RCC 7860 (cell line): ENCODE data around the gene ADARB1.

Source experiments
- DNase-seq: peaks from one replicate; pipeline ENCODE4 v3.0.0-alpha.2; 2015; ENCODE audit warnings: low spot score
- FAIRE-seq: peaks from 2 replicates; lab custom pipeline; 2012; peaks lifted over from hg19 to GRCh38; lab: Jason Lieb, UNC

The ADARB1 gene

DNA sequence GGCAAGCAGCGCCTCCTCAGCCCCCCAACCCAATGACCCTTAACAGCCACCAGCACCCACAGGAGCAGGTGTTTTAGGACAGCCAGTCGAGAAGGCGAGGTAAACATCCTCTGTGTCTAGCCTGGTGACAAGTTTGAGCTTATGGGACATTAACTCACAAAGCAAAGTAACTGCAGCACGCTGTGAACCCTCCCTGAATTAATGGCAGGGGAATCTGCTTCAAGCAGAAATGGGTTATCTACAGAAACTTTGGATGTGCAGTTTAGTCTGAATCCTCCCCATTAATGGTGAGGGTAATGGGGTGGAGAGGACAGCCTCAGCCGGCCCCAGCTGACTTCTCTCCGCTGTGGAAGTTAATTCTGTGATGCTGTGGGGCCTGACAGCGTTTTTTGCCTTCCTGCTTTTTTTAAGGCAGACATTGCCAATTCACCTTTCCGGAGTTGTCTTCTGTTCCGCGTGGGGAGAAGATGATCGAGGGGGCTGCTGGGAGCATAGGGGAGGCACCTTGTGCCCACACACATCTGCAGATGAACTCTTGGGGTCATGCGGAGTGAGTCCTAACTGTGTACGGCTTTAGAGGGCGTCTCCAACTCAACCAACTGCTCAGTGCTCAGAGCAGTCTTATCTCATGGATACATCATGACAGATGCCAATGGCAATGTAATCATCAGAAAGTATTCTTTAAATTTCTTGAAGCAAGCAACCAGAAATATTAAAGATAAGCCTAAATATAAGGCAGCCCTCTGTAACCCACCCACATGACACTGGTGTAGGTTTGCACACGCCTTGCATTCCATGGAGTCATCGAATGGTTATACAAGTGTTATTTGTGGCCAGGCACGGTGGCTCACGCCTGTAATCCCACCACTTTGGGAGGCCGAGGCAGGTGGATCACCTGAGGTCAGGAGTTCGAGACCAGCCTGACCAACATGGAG, 172.3 kb downstream of the ADARB1 start:
- DNase-seq (no peak), FAIRE-seq (no peak)

DNA sequence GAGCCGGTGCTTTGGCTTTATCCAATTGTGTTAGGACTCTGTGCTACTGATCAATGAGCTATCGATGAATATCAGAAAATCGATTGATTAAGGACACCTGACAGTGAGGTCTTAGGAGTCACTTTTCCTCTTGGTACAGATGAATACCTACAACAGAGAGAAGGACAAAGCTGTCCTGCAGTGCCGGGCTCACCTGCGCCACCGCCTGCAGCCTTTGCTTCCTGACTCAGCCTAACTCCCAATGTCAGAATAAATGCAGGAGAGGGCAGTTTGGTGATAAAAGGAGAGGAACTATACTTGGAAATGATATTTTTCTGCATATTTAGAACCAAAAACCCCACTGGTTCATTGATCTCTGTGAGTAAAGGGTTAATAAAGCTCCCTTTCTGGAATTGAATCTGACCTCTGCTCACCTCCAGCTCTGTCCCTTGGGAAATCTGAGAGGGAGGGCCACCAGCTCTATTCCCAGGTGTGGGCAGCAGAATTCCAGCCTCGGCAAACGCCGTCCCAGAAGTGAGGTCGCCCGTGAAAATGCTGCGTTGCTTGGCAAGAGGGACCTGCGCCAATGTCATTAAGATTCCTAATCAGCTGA, 174.0 kb downstream of the ADARB1 start:
- DNase-seq (no peak), FAIRE-seq (no peak)

DNA sequence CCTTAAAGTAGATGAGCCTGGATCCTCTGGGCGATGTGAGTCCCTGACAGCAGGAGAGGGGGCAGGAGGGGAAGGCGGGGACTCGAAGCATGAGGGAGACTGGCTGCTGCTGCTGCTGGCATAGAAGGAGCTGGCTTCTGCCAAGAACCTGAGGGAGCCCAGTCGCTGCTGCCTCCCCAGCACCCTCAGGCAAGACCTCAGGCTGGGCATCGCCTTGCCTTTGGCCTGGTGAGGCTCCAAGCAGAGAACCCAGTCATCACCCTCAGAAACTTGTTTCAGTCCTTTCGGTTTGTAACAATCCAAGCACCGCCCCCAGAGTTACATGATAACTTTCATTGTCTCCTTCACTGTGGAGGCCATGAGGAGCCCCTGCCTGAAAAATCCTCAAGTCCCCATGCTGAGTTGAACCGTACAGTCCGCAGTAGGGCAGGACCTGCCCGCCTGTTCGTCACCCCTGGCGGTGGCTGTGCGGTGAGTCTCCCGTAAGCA, 174.6 kb downstream of the ADARB1 start:
- no peak for FAIRE-seq
- no peak for DNase-seq

DNA sequence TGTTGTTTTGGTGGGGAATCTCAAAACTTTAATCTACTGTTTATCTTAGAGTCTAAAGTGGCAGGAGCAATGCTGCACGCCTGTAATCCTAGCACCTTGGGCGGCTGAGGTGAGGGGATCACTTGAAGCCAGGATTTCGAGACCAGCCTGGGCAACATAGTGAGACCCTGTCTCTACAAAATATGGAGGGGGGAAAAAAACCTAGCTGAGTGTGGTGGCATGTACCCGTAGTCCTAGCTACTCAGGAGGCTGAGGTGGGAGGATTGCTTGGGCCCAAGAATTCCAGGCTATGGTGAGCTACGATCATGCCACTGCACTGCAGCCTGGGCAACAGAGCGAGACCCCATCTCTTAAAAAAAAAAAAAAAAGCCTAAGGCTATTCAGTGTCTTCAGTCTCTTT, 175.2 kb downstream of the ADARB1 start:
- FAIRE-seq (no peak), DNase-seq (no peak)

DNA sequence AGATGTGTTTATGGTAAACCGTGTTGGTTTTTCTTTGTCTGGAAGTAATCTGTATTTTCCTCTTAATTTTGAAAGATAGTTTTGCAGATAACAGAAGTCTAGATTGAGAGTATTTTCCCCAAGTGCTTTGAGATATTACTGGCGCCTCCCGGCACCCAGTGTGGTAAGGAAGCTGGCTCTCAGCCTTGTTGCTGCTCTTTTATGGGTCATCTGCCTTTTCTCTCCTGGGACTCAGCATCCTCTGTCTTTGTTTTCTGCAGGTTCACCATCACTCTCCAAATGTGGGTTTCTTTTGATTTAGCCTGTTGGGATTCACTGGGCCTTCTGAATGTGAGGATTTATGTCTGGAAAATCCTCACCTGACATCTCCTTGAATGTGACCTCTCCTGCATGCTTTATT, 175.9 kb downstream of the ADARB1 start:
- DNase-seq (no peak), FAIRE-seq (no peak)

DNA sequence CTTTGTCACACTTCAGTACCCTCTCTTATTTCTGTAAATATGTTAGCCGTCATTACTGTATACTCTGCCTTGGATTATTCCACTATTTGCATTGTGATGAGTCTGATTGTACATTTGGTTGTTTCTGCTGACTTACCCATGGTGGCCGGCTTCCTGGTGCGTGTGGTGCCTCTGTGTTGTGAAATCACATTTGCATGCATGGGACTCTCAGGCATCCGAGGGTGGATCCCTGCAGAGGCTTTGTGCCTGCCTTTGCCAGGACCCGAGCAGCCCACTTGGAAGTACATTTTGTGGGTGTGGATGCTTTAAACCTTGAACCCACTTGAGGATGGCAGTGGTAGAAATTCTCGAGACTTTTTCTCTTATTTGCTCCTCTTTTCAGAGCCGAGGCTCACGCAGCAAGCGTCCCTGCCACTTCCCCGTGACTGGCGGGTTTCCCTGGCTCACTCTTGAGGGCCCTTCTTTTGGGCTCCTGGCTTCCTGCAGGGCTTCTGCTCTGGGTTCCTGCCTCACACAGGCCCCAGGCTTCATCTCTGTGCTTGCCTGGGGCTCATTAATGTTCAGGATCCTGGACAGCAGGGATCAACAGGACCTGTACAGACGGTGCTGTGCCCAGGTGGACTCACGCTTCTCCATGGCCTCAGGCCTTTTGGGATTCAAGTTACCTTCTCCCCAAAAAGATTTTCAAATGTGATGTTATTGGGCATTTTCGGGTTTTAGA, 176.7 kb downstream of the ADARB1 start:
- no peak for FAIRE-seq
- no peak for DNase-seq

DNA sequence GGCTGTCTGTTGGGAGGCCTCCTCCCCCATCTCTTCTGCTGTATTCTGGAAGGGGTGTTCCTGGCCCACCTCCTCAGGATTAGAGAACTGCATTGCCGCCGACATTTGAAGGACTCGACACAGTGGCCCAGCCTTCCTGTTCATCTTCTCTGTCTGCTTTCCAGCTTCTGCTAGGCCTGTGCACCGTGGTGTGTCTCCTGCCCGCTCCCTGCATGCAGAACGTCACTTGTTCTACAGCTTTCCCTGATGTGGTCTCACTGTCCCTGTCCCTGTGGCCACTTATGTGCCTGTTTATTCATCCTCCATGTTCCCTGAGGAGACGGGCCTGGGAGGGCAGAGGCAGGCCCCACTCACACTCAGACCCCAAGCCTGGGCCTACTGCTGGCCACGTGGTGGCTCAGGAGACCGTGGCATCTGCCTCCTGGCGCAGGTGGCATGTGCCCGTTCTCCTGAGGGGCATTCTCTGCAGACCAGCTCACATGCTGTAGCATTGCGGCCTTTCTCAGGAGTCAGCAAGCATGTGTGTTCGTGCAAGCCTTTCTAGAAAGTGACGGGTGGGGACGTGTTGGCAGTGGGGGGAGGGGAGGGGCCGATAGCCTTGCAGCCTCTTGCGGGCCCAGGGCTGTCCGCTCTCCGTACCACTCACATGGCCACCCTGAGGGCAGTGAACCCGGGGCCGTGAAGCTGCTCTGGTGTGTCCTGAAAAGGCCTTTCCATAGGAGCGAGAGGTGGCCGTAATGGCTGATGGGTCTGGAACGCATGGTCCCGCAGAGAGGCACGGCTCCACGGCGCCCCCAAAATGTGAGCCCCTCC, 177.5 kb downstream of the ADARB1 start:
- no peak for DNase-seq
- no peak for FAIRE-seq

DNA sequence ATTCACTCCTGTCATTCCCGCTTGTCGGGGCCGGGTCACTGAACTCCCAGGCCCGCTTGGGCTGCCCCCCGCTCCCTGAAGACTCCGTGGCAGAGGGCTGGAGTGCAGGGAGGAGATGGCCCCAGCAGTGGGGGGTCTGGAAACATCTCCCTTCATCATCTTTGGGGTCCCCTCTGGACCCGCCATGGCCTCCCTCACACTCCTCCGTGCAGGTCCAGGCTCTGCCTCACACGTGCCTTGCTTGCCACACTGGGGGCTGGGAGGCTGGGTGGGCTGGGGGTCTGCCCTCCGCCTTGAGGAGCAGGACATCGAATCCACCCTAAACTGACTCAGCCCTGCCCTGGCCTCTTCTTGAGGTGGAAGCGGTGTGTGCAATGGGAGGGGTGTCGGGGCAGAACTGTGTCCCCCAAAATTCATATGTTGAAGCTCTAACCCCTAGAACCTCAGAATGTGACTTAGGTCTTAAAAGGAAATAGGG, 178.1 kb downstream of the ADARB1 start:
- no peak for FAIRE-seq
- DNase-seq: no peak

DNA sequence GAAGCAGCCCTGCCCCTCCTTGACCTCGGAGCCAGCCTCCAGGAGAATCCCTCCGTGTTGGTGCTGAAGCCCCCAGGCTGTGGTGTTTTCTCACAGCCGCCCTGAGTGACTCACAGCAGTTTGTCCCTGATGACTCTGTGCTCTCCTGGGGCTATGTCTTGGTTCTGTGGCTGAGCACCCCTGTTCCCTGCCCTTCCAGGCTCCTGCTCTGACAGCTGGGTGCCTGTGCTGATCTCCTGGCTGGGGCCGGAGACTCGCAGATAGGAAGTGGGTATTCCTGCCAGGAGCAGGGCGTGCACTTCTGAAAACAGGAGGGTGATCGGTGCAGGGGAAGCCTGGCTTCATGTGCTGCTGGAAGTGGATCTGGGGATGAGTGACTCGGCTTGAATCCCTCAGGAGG, 178.8 kb downstream of the ADARB1 start:
- FAIRE-seq (no peak), DNase-seq (peak; percentile 37)

DNA sequence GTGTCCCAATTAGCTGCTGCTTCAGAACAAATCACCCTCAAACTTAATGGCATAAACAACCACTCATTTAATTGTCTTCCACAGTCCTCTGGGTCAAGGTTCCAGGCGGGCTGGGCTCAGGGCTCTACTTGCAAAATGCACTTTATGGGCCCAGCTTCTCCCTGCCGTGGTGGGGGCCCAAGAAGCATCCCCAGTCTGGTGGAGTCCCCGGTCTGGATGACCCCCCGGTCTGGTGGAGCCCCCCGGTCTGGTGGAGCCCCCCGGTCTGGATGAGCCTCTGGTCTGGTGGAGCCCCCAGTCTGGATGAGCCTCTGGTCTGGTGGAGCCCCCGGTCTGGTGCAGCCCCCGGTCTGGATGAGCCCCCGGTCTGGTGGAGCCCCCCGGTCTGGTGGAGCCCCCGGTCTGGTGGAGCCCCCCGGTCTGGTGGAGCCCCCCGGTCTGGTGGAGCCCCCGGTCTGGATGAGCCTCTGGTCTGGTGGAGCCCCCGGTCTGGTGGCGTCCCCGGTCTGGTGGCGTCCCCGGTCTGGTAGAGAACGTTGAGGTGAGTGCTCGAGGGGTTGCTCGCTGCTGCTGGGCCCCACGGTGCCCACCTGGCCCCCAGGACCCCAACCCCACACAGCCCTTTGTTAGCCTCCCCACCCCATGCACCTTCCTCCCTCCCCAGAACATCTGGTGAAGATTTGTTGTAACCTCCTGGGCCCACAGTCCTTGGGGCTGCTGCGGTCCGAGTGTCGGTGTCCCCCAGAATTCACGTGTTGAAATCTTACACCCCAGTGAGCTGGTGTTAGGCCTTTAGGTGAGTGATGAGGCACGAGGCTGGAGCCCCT, 179.5 kb downstream of the ADARB1 start:
- no peak for FAIRE-seq
- DNase-seq: no peak

DNA sequence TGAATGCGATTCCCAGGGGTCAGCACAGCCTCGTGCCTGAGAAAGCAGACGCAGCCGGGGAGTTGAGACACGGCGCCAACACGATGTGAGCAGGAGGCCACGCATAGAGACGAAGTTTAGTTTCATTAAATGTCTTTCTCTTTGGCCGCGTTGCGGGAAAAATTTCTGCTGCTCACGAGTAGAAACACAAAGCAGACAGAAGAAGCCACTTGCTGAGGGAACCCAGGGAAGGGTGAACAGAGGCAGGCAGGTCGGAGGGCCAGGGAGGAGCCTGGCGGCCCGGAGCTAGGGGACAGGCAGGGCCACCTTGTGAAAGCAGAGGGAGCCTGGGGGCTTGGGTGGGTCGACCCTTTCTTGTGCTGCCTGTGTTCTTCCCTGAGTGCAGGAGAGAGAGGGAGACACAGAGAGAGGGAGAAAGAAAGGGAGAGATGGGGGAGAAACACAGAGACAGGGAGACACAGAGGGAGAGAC, 180.1 kb downstream of the ADARB1 start:
- FAIRE-seq: no peak

DNA sequence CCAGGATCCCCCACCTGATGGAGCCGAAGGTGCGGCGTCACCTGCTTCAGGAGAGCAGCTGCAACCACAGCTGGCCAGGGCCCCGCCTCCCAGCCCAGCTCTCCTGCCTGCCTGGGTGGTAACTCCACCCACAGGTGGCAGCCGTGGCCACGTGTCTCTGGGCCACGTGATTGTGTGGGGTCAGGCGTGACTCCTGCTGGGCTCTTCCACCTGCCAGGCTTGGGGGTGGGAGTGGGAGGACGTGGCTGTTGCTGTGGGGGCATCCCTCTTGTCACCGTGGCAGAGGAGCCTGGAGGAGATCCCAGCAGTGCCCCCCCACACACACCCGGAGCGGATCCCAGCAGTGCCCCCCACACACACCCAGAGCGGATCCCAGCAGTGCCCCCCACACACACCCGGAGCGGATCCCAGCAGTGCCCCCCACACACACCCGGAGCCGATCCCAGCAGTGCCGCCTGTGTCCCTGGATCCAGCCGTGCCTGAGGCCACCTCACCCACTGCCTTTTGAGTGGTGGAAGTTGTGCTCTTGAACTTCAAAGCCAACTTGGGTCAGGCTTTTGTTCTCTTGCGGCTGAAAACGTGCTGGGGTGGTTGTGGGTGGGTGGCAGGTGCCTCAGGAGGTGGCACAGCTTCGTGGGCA, 181.1 kb downstream of the ADARB1 start:
- FAIRE-seq (no peak), DNase-seq (no peak)

More for the DNA sequence above, 180.1 kb downstream of the ADARB1 start:
- no peak for DNase-seq

DNA sequence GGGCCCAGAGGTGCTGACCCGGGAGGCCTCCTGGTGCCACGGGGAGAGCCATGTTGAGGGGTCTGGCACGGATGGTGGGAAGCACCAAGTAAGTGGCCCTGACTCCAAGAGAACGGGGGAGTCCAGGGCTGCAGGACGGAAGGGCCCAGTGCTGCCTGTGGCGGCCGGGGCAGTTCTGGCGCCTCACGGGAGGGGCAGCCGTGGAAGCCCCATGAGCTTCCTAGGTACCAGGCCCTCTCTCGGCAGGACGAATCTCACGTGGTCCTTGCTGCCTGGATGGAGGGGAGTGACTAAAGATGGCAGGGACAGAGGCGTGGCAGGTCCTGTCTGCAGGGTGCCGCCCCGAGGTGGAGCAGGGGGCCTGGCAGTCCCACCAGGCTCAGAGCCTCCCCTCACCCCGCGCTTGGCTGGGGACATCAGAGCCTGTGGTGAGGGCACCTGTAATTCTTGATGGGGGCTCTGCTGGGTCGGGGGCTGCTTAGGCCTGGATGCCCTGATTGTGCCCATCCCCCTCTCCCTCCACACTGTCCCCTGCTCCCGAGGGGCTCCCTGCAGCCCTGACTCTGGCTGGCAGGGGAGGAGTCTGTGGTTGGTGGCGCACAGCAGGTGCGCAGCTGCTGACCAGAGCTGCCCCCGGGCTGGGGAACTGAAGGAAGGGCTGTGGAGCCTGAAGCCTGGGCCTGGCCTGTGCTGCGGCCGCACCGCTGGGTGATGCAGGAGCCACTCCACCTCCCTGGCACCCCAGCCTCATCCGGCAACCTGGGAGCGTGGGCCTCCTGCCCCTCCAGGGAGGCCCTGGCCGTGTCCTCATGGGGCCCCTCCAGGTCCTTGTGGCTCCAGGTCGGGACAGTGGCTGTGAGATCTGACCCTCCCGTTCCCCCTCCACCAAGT, 181.9 kb downstream of the ADARB1 start:
- FAIRE-seq (no peak), DNase-seq (no peak)

DNA sequence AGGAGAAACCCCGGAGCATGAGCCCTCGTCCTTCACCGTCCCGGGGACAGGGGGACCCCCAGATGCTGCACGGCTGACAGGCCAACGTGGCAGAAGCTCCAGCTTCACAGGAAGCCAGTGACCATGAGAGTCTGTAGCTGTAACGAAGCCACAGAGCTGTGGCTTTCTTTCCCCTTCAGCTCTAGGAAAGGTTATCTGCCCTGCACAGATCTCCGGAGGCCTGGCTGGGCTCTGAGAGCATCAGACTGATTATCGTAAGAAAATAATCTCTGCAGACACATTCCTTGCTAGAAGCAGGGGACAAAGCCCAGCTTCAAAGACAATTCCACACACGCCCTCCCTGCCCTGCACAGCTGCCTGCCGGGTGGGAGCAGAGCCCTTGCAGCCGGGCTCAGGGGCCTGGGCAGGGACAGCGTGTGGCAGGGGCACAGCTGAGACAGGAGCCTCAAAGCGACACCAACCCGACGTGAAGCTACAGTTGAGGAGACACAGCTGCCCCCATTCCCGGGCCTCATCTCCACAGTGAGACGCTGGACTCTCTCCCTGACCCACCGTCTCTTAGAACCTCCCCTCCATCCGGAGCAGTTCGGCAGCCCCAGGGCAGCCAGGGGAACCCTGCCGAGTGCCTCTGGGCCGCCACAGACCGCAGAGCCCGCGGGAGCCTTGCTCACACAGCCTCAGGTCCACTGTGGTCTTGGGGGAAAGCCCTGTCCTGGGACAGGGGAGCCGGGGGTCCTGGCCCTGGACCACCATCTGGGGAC, 182.7 kb downstream of the ADARB1 start:
- DNase-seq: no peak
- no peak for FAIRE-seq

DNA sequence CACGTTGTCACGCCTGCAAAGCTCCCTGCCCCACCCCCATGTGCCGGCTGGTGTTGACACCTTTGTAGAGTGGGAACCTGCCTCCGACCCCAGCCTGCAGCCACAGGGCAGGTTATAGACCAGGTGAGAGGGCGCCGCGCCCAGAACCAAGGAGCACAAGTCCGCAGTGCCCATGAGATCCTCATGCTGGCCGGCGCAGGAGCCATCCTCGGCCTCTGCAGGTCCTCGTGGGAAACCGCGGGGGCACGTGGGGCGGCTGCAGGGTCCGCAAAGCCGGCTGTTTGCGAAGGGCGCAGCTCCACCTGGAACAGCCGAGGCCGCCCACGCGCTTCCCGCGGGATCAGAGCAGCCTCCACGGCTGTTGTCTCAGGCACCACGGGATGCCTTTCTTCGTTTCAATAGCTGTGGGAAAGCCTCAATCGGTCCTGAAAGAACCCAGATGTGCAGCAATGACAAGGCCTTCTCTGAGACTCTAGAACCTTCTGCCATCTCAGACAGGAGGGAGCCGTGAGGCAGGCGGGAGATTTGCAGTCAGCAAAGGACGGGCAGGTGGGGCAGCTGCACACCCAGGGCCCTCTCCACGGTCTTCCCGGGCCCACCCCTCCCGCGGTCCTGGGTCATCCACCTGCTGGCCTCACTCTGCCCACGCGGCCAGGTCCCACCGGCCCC, 183.4 kb downstream of the ADARB1 start:
- DNase-seq (no peak), FAIRE-seq (no peak)

DNA sequence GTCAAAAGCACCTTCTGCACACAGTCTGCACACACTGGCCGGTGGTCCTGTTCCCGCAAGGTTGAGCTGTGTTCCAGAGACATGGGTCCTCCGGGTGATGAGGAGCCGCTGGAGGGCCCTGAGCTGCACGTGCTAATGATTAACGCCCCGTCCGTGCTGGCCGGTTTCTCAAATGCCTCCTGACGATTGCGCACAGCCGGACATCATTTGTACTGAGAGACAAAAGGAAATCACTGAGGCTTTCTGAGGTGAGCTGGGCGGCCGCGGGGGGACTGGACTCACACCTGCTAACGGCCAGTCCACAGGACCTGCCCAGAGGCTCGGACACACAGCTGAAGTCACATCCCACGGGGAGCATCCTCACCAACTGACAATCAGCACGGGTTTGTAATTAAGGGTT, 184.1 kb downstream of the ADARB1 start:
- FAIRE-seq: no peak
- no peak for DNase-seq
